Activated CD4-positive, CD25-positive, alpha-beta regulatory T cell (primary cell): ENCODE results near the gene BTBD8.

Experiments
- DNase-seq, 4 experiments: peaks; one replicate each; lab custom pipeline; 2025; lab: John Stamatoyannopoulos, UW

Gene BTBD8

GRCh38 chr1:92094090-92094489 is 13.9 kb downstream of the BTBD8 start:
- no peak for DNase-seq

GRCh38 chr1:92094595-92094994 is 14.4 kb downstream of the BTBD8 start:
- no peak for DNase-seq

- no peak for DNase-seq
Observed at GRCh38 chr1:92095874-92096273, 15.7 kb downstream of the BTBD8 start.

GRCh38 chr1:92096317-92096716 is 16.2 kb downstream of the BTBD8 start:
- no peak for DNase-seq

GRCh38 chr1:92105546-92106081 is 25.5 kb downstream of the BTBD8 start:
- DNase-seq = no peak

GRCh38 chr1:92108631-92109030 is 28.5 kb downstream of the BTBD8 start:
- DNase-seq = no peak

GRCh38 chr1:92117526-92117925 is 37.4 kb downstream of the BTBD8 start:
- no peak for DNase-seq

- no peak for DNase-seq
Observed at GRCh38 chr1:92118826-92119225, 38.7 kb downstream of the BTBD8 start.

- DNase-seq = no peak
Observed at GRCh38 chr1:92123868-92124267, 43.7 kb downstream of the BTBD8 start.

GRCh38 chr1:92125204-92125603 is 45.1 kb downstream of the BTBD8 start:
- DNase-seq = no peak

- DNase-seq = no peak
Observed at GRCh38 chr1:92126088-92126487, 45.9 kb downstream of the BTBD8 start.

- DNase-seq = no peak
Observed at GRCh38 chr1:92134331-92134730, 54.2 kb downstream of the BTBD8 start.

GRCh38 chr1:92136341-92136740 is 56.2 kb downstream of the BTBD8 start:
- no peak for DNase-seq

GRCh38 chr1:92154934-92155333 is 74.8 kb downstream of the BTBD8 start:
- no peak for DNase-seq

- no peak for DNase-seq
Observed at GRCh38 chr1:92159593-92159992, 79.4 kb downstream of the BTBD8 start.

GRCh38 chr1:92165389-92165788 is 85.2 kb downstream of the BTBD8 start:
- no peak for DNase-seq

- DNase-seq = no peak
Observed at GRCh38 chr1:92167151-92167550, 87.0 kb downstream of the BTBD8 start.

- DNase-seq = no peak
Observed at GRCh38 chr1:92168657-92169056, 88.5 kb downstream of the BTBD8 start.

- DNase-seq = no peak
Observed at GRCh38 chr1:92169214-92170005, 89.3 kb downstream of the BTBD8 start.

GRCh38 chr1:92184632-92185031 is 104.5 kb downstream of the BTBD8 start:
- no peak for DNase-seq

GRCh38 chr1:92186081-92186480 is 105.9 kb downstream of the BTBD8 start:
- DNase-seq = no peak

- no peak for DNase-seq
Observed at GRCh38 chr1:92188436-92189255, 108.5 kb downstream of the BTBD8 start.

- DNase-seq = no peak
Observed at GRCh38 chr1:92191726-92192125, 111.6 kb downstream of the BTBD8 start.
